GM23248 (cell line): ENCODE data around the gene ZBTB34.

Source experiments
- EZH2 ChIP-seq: fragments of 200-600 bp; sonication (generic); IDR thresholded peaks from 2 replicates; pipeline ENCODE4 v1.6.1; 2018; ENCODE audit warnings: antibody characterized with exemption, mild to moderate bottlenecking; ENCODE audit not compliant: insufficient read depth, poor library complexity, severe bottlenecking
- EZH2phosphoT487 ChIP-seq: fragments of 200-600 bp; sonication (generic); IDR thresholded peaks from 2 replicates; pipeline ENCODE4 v1.6.1; 2018; ENCODE audit warnings: antibody characterized with exemption, moderate library complexity, mild to moderate bottlenecking, low read depth; ENCODE audit not compliant: insufficient read depth

DNA sequence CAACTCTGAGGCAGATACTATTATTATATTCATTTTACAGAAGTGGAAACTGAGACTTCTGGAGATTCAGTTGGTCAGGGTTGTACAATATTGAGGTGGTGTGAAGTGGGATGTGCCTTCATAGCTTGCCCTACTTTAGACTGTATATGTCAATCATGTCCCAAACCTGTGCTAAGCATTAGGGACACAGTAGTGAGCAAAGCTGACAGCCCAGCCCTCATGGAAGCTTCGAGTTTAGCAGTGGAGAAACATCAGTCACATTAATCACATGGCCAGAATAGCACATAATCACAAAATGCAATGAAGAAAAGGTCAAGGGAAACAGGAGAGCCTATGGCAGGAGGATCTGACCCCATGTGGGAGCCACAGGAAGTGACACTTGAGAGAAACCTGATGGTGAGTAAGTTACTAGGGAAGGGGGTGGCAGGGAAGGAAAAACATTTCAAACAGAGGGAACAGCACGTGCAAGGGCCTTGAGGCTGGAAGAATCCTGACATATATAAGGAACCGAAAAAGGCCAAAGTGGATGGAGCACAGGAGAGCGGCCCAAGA lies 33.7 kb downstream of the ZBTB34 start:
- no peak for TF ChIP-seq EZH2phosphoT487
- no peak for TF ChIP-seq EZH2
